ENCODE measurements around the gene HSBP1.
A peak's percentile ranks its signal among the peaks of the same experiment; 100 is the strongest.

The HSBP1 gene

DNA sequence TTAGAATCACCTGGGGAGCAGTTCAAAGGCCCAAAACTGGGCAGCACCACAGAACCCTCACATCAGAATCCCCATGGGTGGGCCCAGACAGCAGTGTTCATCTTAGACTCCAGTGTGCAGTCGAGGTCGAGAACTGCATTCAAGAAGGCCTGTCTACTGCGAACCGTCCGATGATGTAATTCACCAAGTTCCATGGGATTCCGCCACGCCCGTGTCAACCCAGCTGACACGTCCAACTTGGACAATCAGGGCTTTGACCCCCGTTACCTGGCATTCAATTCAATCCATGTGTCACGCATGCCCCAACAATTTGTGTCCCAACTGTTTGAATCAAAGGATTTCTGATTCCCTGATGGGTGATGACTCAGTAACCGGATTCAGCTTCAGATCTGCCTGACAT, 9.2 kb downstream of the HSBP1 start:
- CTCF ChIA-PET: interaction anchor here (0.5 kb wide), 1 partner anchor 465 kb away, joined by 3 read pairs; no protein-coding TSS in a partner anchor
- DNase-seq (ENCODE audit: low spot score): no peak
- POLR2A ChIA-PET (ENCODE audit: low non-redundant PET): no interaction called here
- TF ChIP-seq, protein P1, sequence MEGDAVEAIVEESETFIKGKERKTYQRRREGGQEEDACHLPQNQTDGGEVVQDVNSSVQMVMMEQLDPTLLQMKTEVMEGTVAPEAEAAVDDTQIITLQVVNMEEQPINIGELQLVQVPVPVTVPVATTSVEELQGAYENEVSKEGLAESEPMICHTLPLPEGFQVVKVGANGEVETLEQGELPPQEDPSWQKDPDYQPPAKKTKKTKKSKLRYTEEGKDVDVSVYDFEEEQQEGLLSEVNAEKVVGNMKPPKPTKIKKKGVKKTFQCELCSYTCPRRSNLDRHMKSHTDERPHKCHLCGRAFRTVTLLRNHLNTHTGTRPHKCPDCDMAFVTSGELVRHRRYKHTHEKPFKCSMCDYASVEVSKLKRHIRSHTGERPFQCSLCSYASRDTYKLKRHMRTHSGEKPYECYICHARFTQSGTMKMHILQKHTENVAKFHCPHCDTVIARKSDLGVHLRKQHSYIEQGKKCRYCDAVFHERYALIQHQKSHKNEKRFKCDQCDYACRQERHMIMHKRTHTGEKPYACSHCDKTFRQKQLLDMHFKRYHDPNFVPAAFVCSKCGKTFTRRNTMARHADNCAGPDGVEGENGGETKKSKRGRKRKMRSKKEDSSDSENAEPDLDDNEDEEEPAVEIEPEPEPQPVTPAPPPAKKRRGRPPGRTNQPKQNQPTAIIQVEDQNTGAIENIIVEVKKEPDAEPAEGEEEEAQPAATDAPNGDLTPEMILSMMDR (conservative IDR thresholded peaks at IDR 0.05; ENCODE audit: low read depth): no peak
- no peak overlapping the region for H3K27ac ChIP-seq

DNA sequence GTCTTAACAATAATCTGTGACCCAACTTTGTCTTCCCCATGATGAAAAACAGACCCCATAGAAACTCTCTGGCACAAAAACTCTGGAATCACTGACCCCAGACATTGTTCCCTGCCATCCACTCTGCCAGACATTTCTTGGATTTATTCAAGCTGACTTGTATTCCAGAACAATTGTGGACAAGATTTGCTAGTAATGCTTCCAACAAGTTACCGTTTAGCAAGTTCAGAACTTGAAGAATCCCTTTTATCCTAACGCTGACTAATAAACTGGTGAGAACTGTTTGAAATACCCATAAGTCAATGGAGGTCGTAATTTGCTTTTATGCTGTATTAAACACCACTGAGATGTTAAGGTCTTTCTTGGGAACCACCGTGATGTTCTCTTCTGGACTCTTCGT, 10.5 kb downstream of the HSBP1 start:
- no peak for DNase-seq (ENCODE audit: low spot score)
- POLR2A ChIA-PET (ENCODE audit: low non-redundant PET): no interaction called here

DNA sequence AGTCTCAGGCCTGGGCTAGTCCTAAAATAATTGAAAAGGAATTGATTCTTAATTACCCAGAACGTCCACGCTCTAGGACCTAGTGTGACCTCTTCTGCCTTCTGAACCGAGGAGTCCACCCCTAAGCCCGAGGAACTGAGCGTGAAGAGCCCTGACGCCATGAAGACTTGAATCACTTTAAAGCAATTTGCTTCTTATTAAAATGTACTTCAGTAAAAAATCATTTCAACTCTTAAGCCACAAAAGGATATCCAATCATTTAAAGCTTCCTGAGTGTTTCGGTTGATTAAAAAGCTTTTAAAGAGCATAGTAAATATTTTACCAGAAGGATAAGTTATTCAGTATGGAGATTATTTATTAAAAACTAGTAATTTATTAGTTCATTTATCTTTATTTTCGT, 11.6 kb downstream of the HSBP1 start:
- ChIA-PET CTCF (interaction anchor here (0.6 kb wide), 1 partner anchor 1042 kb away, joined by 3 read pairs; no protein-coding TSS in a partner anchor), POLR2A (ENCODE audit: low non-redundant PET) (no interaction called here)
- no peak for DNase-seq (ENCODE audit: low spot score)
- no peak overlapping the region for H3K27ac ChIP-seq
- TF ChIP-seq, protein P1 (conservative IDR thresholded peaks at IDR 0.05; ENCODE audit: low read depth): no peak

More for the DNA sequence above, 10.5 kb downstream of the HSBP1 start:
- CTCF ChIA-PET: no interaction called here
- H3K27ac ChIP-seq: no peak overlapping the region
- TF ChIP-seq, protein P1 (conservative IDR thresholded peaks at IDR 0.05; ENCODE audit: low read depth): no peak

DNA sequence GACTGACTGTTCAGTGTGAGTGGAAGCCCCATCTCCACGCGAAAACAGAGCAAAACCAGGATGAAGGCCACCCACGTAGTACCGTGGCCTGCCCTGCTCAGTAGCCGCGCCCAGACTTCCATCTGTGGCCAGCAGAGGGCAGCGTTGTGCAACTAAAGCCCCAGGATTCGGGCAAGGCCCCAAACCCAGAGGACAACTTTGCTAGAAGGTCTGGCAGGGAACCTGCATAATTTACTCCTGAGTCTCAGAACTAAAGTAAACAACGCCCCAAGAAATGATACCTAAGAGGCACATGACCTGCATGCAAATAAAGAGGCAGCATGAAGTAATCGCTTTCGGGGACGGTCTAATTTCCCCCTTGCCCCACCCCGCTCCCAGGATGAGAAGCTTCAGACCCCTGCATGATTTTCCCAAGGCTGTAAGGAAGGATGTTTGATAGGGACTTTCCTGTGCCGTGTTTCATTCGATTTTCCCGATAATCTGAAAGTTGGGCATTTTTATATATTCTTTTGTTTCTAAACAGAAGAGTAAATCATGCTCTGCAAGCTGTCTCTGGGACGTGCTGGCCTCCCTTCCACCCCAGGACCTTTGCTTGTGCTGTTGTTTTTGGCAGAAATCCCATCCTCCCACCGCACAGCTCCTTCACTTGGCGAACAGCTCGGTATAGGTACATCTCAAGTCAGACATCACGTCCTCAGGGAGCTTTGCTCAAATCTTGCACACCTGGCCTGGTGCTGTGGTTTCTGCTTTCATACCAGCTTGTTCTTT, 18.6 kb downstream of the HSBP1 start:
- CTCF ChIA-PET: interaction anchor here (0.6 to 0.7 kb wide), 6 partner anchors 20 to 1567 kb away, joined by 3 read pairs; no protein-coding TSS in a partner anchor
- TF ChIP-seq, protein P1 (conservative IDR thresholded peaks at IDR 0.05; ENCODE audit: low read depth): peak; percentile 87
- H3K27ac ChIP-seq: no peak overlapping the region

DNA sequence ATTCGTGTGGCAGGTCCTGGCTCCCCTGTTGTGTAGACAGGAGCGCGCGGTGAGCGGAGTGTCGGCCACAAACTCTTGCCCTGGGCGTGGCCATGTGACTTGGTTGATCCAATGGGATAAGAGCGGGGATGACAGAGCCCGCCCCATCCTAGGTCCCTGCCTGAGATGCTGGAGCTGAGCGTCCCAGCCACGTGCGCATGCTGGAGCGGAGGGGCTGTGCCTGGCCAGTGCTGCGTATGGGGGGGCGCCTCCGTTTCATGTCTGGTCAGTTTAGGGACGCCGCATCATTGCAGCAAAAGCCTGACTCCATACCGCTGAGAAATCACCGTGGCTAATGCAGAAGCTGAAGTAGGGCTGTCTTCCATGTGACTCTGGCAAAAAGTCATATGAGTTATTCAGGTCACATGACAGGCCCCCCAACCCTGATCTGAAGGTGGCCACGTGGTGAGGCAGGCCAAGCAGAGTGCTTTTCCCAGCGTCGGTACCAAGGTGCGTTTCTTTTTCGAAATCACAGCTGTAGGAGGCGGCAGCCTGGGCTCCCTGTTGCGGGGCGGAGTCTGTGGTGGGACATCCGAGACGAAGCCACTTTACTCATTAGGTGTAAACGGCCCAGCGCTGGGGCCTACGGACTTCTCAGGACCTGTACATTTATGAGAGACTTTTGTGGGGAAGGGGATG, 22.5 kb downstream of the HSBP1 start:
- TF ChIP-seq, protein P1 (conservative IDR thresholded peaks at IDR 0.05; ENCODE audit: low read depth): no peak
- POLR2A ChIA-PET (ENCODE audit: low non-redundant PET): no interaction called here
- no peak overlapping the region for H3K27ac ChIP-seq
- CTCF ChIA-PET: no interaction called here
- DNase-seq (ENCODE audit: low spot score): no peak

More for the DNA sequence above, 18.6 kb downstream of the HSBP1 start:
- DNase-seq (ENCODE audit: low spot score): peak; percentile 88
- POLR2A ChIA-PET (ENCODE audit: low non-redundant PET): no interaction called here

DNA sequence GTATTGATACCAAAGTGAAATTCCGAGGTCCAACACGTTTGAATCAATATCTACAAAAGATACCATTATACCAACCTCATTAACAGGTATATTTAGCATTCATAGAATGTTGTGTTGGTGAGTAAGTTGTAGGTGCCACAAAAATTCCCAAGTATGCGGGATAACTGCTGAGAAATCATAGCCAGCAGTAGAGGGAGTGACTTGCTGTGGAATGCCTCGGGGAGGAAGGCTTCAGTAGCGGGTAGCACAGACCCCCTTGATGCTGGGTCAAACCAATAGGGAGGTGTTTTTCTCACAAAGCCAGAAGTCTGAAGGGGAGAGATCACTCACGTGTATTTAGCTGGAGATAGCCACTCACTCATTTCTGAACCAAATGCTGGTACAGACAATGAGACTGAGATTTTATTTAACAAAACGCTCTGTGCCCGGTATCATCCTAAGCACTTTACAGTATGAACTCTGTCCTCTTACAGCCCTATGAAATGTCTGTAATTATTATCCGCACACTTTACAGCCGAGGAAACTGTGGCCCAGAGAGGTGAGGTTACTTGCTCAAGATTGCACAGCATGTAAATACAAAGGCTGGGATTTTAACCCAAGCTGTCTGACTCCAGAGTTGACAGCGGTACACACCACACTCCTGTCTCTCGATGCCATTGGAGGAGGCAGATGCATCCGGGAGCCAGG, 23.1 kb downstream of the HSBP1 start:
- TF ChIP-seq, protein P1 (conservative IDR thresholded peaks at IDR 0.05; ENCODE audit: low read depth): no peak
- DNase-seq (ENCODE audit: low spot score): no peak
- H3K27ac ChIP-seq: no peak overlapping the region
- CTCF ChIA-PET: no interaction called here
- POLR2A ChIA-PET (ENCODE audit: low non-redundant PET): no interaction called here
